ENCODE measurements around the gene B3GALT4. TPM values are rescaled to one million over a fixed set of nuclear protein-coding genes. Genes with fewer than 3 reads are reported as not detected.

B3GALT4 gene
- total and polyA plus RNA-seq, 2 of the 13 experiments (the other 11 are each of a cell fraction or from before 2014, with no cell fraction given) = 0.04 to 0.27 TPM

DNA sequence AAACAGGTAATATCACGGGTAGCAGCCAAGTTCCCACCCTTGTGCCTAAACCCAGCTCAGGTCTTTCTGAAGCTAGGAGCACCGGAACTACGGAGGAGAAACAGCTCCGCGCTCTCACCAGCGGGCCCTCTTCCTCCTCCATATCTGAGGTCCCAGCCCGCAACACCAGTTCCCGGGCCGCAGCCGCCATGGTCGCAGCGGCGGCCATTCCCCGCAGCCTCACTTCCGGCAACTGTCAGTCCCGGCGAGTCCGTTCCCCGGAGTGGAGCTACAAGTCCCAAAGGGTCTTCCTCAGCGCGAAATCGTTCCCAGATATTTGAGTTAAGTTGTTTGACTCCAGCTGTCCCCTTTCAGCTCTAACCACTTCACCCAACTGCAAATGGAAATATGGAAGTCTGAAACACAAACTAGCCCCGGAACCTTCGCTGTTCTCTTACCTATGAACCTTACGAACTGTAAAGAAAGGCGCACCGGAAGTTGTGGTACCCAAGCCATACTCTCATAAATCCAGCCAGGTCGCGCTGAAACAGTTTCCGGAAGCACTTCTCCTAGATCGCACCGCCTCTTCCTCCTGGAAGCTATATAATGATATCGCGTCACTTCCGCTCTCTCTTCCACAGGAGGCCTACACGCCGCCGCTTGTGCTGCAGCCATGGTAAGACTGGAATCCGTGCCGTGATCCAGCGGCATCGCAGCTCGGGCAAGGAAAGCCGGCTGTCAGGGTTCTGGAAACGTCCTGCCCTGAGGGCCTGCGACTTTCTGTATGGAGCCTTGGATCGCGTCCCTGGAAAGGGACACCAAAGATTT is 5.3 kb upstream of the B3GALT4 start, which contains the start of the genes RPS18 and VPS52 (continued):
- TF ChIP-seq HNF1B (CRISPR knock-in tag; IDR thresholded peaks at IDR 0.05) = peak; percentile 69
- no peak for TF ChIP-seq RFX1 (IDR thresholded peaks at IDR 0.05)
- TF ChIP-seq ATF7-NPFF (CRISPR knock-in tag; IDR thresholded peaks at IDR 0.05; ENCODE audit: low read depth) = peak; percentile 54
- TF ChIP-seq, protein P1, sequence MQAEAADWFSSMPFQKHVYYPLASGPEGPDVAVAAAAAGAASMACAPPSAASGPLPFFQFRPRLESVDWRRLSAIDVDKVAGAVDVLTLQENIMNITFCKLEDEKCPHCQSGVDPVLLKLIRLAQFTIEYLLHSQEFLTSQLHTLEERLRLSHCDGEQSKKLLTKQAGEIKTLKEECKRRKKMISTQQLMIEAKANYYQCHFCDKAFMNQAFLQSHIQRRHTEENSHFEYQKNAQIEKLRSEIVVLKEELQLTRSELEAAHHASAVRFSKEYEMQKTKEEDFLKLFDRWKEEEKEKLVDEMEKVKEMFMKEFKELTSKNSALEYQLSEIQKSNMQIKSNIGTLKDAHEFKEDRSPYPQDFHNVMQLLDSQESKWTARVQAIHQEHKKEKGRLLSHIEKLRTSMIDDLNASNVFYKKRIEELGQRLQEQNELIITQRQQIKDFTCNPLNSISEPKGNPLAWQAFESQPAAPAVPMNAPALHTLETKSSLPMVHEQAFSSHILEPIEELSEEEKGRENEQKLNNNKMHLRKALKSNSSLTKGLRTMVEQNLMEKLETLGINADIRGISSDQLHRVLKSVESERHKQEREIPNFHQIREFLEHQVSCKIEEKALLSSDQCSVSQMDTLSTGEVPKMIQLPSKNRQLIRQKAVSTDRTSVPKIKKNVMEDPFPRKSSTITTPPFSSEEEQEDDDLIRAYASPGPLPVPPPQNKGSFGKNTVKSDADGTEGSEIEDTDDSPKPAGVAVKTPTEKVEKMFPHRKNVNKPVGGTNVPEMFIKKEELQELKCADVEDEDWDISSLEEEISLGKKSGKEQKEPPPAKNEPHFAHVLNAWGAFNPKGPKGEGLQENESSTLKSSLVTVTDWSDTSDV (CRISPR knock-in tag; IDR thresholded peaks at IDR 0.05) = peak; percentile 91; the same call in 1 of the 2 replicates
- peak; percentile 69 for TF ChIP-seq MED8 (CRISPR knock-in tag; IDR thresholded peaks at IDR 0.05; ENCODE audit: insufficient replicate concordance)
- 0 out of 2 replicates have a peak, but pooled peaks have one; percentile 36 for TF ChIP-seq ZNF780A (CRISPR knock-in tag; IDR thresholded peaks at IDR 0.05)
- TF ChIP-seq, protein P2, sequence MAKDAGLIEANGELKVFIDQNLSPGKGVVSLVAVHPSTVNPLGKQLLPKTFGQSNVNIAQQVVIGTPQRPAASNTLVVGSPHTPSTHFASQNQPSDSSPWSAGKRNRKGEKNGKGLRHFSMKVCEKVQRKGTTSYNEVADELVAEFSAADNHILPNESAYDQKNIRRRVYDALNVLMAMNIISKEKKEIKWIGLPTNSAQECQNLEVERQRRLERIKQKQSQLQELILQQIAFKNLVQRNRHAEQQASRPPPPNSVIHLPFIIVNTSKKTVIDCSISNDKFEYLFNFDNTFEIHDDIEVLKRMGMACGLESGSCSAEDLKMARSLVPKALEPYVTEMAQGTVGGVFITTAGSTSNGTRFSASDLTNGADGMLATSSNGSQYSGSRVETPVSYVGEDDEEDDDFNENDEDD (CRISPR knock-in tag; IDR thresholded peaks at IDR 0.05; ENCODE audit: borderline replicate concordance) = peak; percentile 34; the same call in 1 of the 2 replicates
- peak; percentile 89 for TF ChIP-seq ATF2 (CRISPR knock-in tag; IDR thresholded peaks at IDR 0.05)
- 0 out of 2 replicates have a peak, but pooled peaks have one; percentile 33 for TF ChIP-seq RERE (CRISPR knock-in tag; IDR thresholded peaks at IDR 0.05; ENCODE audit: low read depth)
- TF ChIP-seq LCORL (IDR thresholded peaks at IDR 0.05) = peak; percentile 25; the same call in 1 of the 2 replicates
- peak; percentile 51; the same call in 1 of the 2 replicates for TF ChIP-seq LCORL (CRISPR knock-in tag; IDR thresholded peaks at IDR 0.05)
- TF ChIP-seq, protein P3, sequence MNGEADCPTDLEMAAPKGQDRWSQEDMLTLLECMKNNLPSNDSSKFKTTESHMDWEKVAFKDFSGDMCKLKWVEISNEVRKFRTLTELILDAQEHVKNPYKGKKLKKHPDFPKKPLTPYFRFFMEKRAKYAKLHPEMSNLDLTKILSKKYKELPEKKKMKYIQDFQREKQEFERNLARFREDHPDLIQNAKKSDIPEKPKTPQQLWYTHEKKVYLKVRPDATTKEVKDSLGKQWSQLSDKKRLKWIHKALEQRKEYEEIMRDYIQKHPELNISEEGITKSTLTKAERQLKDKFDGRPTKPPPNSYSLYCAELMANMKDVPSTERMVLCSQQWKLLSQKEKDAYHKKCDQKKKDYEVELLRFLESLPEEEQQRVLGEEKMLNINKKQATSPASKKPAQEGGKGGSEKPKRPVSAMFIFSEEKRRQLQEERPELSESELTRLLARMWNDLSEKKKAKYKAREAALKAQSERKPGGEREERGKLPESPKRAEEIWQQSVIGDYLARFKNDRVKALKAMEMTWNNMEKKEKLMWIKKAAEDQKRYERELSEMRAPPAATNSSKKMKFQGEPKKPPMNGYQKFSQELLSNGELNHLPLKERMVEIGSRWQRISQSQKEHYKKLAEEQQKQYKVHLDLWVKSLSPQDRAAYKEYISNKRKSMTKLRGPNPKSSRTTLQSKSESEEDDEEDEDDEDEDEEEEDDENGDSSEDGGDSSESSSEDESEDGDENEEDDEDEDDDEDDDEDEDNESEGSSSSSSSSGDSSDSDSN (CRISPR knock-in tag; IDR thresholded peaks at IDR 0.05) = peak; percentile 86
